GM12878 (cell line): ENCODE results near the gene DIPK1A. TPM values are rescaled to one million over a fixed set of nuclear protein-coding genes. Genes with fewer than 3 reads are reported as not detected.

Experiments
- ATF7 ChIP-seq: fragments of 450-650 bp; IDR thresholded peaks from 2 replicates; pipeline ENCODE4 v1.6.1; 2016; ENCODE audit warnings: low read depth, mild to moderate bottlenecking
- BHLHE40 ChIP-seq, 2 experiments: fragments of 450-650 bp in 1 of 2; IDR thresholded peaks; 2 replicates each; pipeline ENCODE4 v1.6.1; 2011 to 2017; ENCODE audit warnings: low read depth in 2 of 2, borderline replicate concordance in 1 of 2, improper control_type of control experiment in 1 of 2, low read length in 1 of 2, mild to moderate bottlenecking in 1 of 2
- MEF2A ChIP-seq: IDR thresholded peaks from 2 replicates; pipeline ENCODE4 v1.6.1; 2011; ENCODE audit warnings: low read depth, mild to moderate bottlenecking, low read length, moderate library complexity; ENCODE audit not compliant: insufficient read depth
- MYC ChIP-seq: IDR thresholded peaks from 2 replicates; pipeline ENCODE4 v1.6.1; 2011; ENCODE audit warnings: mild to moderate bottlenecking, low read length, moderate library complexity, inconsistent platforms; ENCODE audit not compliant: insufficient read depth, insufficient replicate concordance, insufficient read length, severe bottlenecking
- NRF1 ChIP-seq: conservative IDR thresholded peaks from 2 replicates; pipeline ENCODE4 v1.6.1; 2011; ENCODE audit warnings: mild to moderate bottlenecking, low read depth, low read length, improper control_type of control experiment
- PML ChIP-seq: IDR thresholded peaks from 2 replicates; pipeline ENCODE4 v1.6.1; 2012; ENCODE audit warnings: low read length, inconsistent platforms
- REST ChIP-seq: IDR thresholded peaks from 2 replicates; pipeline ENCODE4 v1.6.1; 2012; ENCODE audit warnings: mild to moderate bottlenecking, low read depth, low read length
- RUNX3 ChIP-seq: IDR thresholded peaks from 2 replicates; pipeline ENCODE4 v1.6.1; 2012; ENCODE audit warnings: low read length, inconsistent platforms
- SMC3 ChIP-seq: IDR thresholded peaks from 2 replicates; pipeline ENCODE4 v1.6.1; 2011; ENCODE audit warnings: low read length, improper control_type of control experiment, borderline replicate concordance
- TCF12 ChIP-seq: IDR thresholded peaks from 2 replicates; pipeline ENCODE4 v1.6.1; 2011; ENCODE audit warnings: low read depth, mild to moderate bottlenecking, low read length
- ZBED1 ChIP-seq: IDR thresholded peaks from 2 replicates; pipeline ENCODE4 v1.6.1; 2016; ENCODE audit warnings: borderline replicate concordance
- ZNF24 ChIP-seq: fragments of 450-650 bp; IDR thresholded peaks from 2 replicates; pipeline ENCODE4 v1.6.1; 2017; ENCODE audit warnings: antibody characterized with exemption, mild to moderate bottlenecking
- polyA plus RNA-seq, 11 experiments: library from polyadenylated mRNA; depleted of rRNA in 4 of 11; unstranded in 6 of 11; stranded (reverse) in 5 of 11; fragments of >200 nt; fragmentation: Nextera tagmentation in 4 of 11; fragmentation: Illumina TruSeq in 1 of 11; extraction: Ambion mirVana in 4 of 11; extraction: Trizol in 1 of 11; gene quantifications; 1 replicate in 1 of 11; 2 replicates in 10 of 11; pipeline versions ENCODE4 v1.2.1 to v1.2.3, GENCODE V29; 2011 to 2016; ENCODE audit warnings: inconsistent platforms in 2 of 11, missing spikeins in 2 of 11, low read depth in 1 of 11
- total RNA-seq, 4 experiments: library from RNA; depleted of rRNA in 3 of 4; stranded (reverse); fragments of >200 nt in 3 of 4; fragmentation: Illumina TruSeq in 1 of 4; extraction: Trizol in 1 of 4; gene quantifications; 2 replicates each; pipeline versions ENCODE4 v1.2.1 to v1.2.3, GENCODE V29; 2013 to 2021
- TF ChIP-seq, protein P1 (sequence below): fragments of 450-650 bp; IDR thresholded peaks from 2 replicates; pipeline ENCODE4 v1.6.1; 2017; ENCODE audit warnings: antibody characterized with exemption, mild to moderate bottlenecking, moderate library complexity

Gene DIPK1A
- total and polyA plus RNA-seq, 10 of the 15 experiments (the other 5 are each of a cell fraction or from before 2014, with no cell fraction given): 4.9 to 15.0 (median 9.7) TPM

GRCh38 chr1:92961131-92961895 lies at the start of gene DIPK1A (continued):
- TF ChIP-seq REST (0 out of 2 replicates have a peak, but pooled peaks have one; percentile 16), NRF1 (no peak), ZNF24 (no peak), ATF7 (no peak), MEF2A (no peak), PML (no peak), ZBED1 (no peak), SMC3 (no peak), RUNX3 (no peak), TCF12 (no peak), MYC (no peak), BHLHE40 (IDR thresholded peaks at IDR 0.05; ENCODE audit: borderline replicate concordance in 1 of 2, low read depth in 2 of 2, low read length in 1 of 2) (peak; percentile 32 to 72; a peak in 3 of 4 replicates)
- TF ChIP-seq, protein P1, sequence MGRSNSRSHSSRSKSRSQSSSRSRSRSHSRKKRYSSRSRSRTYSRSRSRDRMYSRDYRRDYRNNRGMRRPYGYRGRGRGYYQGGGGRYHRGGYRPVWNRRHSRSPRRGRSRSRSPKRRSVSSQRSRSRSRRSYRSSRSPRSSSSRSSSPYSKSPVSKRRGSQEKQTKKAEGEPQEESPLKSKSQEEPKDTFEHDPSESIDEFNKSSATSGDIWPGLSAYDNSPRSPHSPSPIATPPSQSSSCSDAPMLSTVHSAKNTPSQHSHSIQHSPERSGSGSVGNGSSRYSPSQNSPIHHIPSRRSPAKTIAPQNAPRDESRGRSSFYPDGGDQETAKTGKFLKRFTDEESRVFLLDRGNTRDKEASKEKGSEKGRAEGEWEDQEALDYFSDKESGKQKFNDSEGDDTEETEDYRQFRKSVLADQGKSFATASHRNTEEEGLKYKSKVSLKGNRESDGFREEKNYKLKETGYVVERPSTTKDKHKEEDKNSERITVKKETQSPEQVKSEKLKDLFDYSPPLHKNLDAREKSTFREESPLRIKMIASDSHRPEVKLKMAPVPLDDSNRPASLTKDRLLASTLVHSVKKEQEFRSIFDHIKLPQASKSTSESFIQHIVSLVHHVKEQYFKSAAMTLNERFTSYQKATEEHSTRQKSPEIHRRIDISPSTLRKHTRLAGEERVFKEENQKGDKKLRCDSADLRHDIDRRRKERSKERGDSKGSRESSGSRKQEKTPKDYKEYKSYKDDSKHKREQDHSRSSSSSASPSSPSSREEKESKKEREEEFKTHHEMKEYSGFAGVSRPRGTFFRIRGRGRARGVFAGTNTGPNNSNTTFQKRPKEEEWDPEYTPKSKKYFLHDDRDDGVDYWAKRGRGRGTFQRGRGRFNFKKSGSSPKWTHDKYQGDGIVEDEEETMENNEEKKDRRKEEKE: no peak
